ENCODE data around the gene AGPAT1.

DNA sequence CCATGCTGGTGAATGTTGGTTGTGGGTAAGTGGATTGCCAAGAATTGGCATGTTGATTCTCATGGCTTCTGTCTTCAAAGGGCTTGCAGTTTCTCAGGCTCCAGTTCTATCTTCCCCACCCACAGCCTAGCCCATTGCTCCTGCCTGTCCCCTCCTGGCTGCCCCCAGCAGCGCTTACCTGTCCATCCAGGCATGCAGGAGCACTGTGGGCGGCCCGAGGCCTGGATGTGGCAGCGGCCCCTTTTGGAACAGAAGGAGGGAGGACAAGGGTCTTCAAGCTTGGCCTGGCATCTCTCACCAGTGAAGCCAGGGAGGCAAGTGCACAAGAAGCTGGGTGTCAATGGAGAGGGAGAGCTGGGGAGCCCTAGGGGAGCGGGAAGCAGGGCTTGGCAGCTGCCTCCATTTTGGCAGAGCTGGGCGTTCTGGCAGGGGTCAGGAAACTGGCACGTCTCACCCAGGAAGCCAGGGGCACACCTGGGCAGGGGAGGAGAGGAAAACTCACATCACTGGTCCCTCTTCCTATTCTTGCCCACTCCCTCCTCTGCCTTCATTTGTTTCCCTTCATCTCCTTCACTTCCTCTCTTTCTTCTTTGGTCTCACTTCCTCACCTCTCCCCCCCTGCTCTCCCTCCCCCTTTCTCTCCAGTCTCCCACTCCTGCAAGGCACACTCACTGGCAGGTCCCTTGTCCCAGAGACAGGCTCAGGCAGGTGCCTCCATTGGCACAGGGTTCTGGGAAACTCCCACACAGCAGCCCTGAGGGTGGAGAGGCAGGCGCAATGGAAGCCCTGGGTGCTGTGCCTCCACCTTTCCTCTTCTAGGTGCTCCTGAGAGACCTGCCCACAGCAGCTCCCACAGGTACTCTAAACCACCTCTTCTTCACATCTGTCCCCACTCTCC, 46.7 kb upstream of the AGPAT1 start:
- TF ChIP-seq GATA2 (IDR thresholded peaks at IDR 0.05; ENCODE audit: low read depth, low read length) = no peak
- TF ChIP-seq GATA3 (IDR thresholded peaks at IDR 0.05; ENCODE audit: low read depth, low read length) = no peak

All from SH-SY5Y (cell line).